NCI-H526 treated with DMSO at 0.1 percent for 48 hours (cell line): ENCODE measurements around the gene TFG.

Source experiments
- DNase-seq: peaks from one replicate; lab custom pipeline; 2025; lab: John Stamatoyannopoulos, UW

The TFG gene

GRCh38 chr3:100706365-100706764 is 2.9 kb upstream of the TFG start:
- DNase-seq, result no peak

GRCh38 chr3:100708644-100708988 is 678 bp upstream of the TFG start:
- DNase-seq, result no peak

- DNase-seq, result no peak
Measured at GRCh38 chr3:100709842-100710260, 557 bp downstream of the TFG start.

- DNase-seq, result no peak
Measured at GRCh38 chr3:100710261-100710968, 1.1 kb downstream of the TFG start.

GRCh38 chr3:100715176-100715575 is 5.9 kb downstream of the TFG start:
- DNase-seq, result no peak

- DNase-seq, result no peak
Measured at GRCh38 chr3:100717063-100717462, 7.8 kb downstream of the TFG start.

GRCh38 chr3:100717637-100718487 is 8.6 kb downstream of the TFG start:
- DNase-seq, result no peak

- no peak for DNase-seq
Measured at GRCh38 chr3:100719136-100719535, 9.8 kb downstream of the TFG start.

GRCh38 chr3:100720426-100720825 is 11.1 kb downstream of the TFG start:
- no peak for DNase-seq

- no peak for DNase-seq
Measured at GRCh38 chr3:100725935-100726513, 16.7 kb downstream of the TFG start.

GRCh38 chr3:100726706-100727105 is 17.4 kb downstream of the TFG start:
- DNase-seq, result no peak

GRCh38 chr3:100730524-100730923 is 21.2 kb downstream of the TFG start:
- no peak for DNase-seq

- DNase-seq, result no peak
Measured at GRCh38 chr3:100732435-100732834, 23.1 kb downstream of the TFG start.

- no peak for DNase-seq
Measured at GRCh38 chr3:100737334-100737733, 28.0 kb downstream of the TFG start.

- DNase-seq, result no peak
Measured at GRCh38 chr3:100740207-100740606, 30.9 kb downstream of the TFG start.

- DNase-seq, result no peak
Measured at GRCh38 chr3:100743535-100743934, 34.2 kb downstream of the TFG start.

- DNase-seq, result no peak
Measured at GRCh38 chr3:100744671-100745070, 35.4 kb downstream of the TFG start.

- DNase-seq, result no peak
Measured at GRCh38 chr3:100745617-100746016, 36.3 kb downstream of the TFG start.

- DNase-seq, result no peak
Measured at GRCh38 chr3:100746092-100746491, 36.8 kb downstream of the TFG start.

GRCh38 chr3:100748220-100748619 is 38.9 kb downstream of the TFG start:
- DNase-seq, result no peak

- no peak for DNase-seq
Measured at GRCh38 chr3:100748967-100749366, 39.7 kb downstream of the TFG start.

GRCh38 chr3:100753846-100754245 is 44.6 kb downstream of the TFG start:
- no peak for DNase-seq
